M059J (cell line): ENCODE results near the gene LARP7. TPM values are rescaled to one million over a fixed set of nuclear protein-coding genes. Genes with fewer than 3 reads are reported as not detected.
A peak's percentile ranks its signal among the peaks of the same experiment; 100 is the strongest.
"Not testable (repeated sequence)": the region's sequence is repeated elsewhere in the genome, so short reads cannot be mapped to it uniquely, and the experiment has no call there.

ENCODE experiments used
- DNase-seq: peaks from one replicate; pipeline ENCODE4 v3.0.0-alpha.2; 2012; ENCODE audit warnings: low read depth
- total RNA-seq: library from RNA; depleted of rRNA; stranded (reverse); fragments of >200 nt; shearing (Covaris generic); gene quantifications from 2 replicates; pipeline ENCODE4 v1.2.3, GENCODE V29; 2014

LARP7 gene
- total RNA-seq, 1 experiment from 2014 or later, result 23.5 TPM

DNA sequence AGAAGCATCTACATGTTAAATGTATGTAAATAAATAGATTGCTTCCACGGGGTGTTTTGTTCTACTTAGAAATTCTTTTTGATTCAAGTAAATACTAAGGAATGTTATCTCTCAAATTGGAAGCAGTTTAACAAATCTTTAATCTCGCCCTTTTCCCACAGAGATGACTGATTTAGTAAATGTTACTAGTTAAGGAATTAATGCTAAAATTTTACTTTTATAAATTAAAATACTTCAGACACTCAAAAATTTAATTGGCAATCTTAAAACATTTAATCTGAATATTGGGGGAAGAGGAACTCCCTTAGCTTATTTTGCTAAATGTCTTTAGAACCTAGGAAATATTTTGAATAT is 12.1 kb downstream of the LARP7 start:
- no peak for DNase-seq

DNA sequence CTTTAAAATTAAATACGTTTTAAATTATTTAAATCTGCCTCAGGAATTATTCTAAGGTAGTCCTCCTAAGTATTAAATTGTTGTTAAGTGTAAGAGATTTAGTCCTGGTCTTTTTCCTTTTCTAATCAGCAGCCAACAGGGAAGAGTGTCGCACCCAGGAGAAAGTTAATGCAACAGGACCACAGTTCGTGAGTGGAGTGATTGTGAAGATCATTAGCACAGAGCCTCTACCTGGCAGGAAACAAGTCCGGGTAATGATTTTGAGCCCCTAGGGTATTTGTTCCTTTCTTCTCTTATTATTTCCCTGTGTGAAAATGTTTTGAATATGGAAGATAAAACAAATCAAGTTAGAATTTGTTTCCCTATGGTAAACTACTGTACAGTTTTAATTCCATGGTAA is 13.4 kb downstream of the LARP7 start:
- DNase-seq, result no peak

DNA sequence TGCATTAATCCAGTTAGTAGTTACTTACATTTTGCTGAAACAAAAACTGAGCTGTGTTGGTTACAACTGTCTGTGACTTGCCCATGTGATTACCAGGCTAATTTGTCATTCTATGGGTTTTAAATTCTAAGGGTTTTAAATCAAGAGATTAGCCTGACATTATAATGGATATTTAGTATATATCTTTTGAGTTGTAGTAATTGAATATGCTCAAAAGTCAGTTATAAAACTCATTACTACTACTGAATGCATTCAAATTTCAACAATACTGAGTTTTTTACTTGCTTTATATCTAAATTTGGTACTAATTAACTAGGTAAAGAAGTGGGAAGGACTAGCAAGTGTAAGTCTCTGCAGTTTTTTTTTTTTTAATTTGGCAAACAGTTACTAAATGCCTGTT is 14.7 kb downstream of the LARP7 start:
- DNase-seq, result no peak

DNA sequence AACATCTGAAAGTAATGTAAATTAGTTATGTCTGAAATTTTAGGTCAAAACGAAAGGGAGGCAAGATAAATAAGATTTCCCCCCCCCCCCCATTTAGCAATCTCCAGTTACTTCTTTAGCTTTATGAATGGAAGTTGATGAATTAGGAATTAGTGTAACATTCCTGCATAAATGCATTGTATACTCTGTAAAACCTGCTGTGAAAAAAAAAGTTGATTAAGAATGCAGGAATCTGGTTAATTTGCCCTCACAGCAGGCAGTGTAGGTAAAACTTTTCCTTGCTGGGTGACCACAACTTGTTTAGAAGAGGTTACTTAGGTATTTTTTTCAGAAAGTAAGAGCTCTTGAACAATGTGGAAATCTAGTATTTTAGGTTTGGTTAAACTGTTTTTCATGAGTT is 15.3 kb downstream of the LARP7 start:
- DNase-seq, result no peak

DNA sequence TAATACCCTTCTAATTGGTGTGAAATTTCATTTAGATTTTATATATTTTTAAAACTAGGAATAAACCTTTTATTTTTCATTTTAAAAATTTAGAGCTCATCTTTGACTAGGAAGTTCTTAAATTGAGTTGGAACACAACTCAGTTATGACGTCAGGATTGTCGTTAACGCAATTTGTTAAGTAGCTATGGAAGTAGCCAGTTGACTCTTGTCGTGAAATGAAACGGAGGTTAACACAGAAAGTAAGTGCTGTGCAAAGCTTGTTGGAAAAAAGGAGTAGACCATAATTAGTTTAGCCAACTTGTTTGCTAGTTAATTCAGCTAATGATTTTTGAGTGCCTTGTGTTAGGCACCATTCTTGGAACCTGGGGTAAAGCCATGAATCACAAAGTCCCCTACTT is 18.3 kb downstream of the LARP7 start:
- no peak for DNase-seq

DNA sequence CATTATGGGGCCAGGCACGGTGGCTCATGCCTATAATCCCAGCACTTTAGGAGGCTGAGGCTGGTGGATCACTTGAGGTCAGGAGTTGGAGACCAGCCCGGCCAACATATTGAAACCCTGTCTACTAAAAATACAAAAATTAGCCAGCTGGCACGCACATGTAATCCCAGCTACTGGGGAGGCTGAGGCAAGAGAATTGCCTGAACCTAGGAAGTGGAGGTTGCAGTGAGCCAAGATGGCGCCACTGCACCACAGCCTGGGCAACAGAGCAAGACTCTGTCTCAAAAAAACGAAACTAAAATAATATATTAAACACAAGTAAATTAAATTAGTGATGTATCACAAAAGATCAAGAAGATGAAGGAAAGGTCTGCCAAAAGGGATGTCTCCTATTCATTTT is 19.2 kb downstream of the LARP7 start:
- not testable (repeated sequence) for DNase-seq

DNA sequence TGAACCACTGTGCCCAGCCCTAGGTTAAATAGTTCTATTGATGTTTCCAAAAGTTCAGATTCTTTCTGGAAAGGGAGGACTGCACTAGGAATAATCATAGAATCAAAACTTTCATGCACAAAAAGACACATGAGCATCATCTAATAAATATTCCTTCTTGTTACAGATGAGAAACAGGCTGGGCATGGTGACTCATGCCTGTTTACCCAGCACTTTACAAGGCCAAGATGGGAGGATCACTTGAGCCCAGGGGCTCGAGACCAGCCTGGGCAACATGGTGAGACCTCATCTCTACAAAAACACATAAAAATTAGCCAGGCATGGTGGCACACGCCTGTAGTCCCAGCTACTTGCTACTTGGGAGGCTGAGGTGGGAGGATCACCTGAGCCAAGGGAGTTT is 27.7 kb downstream of the LARP7 start:
- peak; percentile 24 for DNase-seq

DNA sequence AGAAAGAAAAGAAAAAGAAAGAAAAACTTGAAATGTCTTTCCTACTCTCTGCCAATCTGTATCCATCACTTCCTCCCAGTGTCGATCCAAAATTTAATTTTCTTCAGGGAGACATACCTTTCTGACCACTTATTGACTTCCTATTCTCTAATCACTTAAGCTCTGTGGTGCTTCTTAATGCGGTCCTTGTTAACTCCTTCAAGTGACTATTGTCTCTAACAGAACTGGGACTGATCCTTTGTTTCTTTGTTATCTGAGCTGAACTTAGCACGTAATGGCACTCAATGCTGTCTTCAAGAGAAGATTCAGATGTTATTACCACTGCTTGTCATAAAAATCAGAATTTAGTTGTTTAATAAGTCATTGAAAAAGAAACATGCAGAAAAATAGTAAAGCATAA is 31.2 kb downstream of the LARP7 start:
- DNase-seq, result no peak

DNA sequence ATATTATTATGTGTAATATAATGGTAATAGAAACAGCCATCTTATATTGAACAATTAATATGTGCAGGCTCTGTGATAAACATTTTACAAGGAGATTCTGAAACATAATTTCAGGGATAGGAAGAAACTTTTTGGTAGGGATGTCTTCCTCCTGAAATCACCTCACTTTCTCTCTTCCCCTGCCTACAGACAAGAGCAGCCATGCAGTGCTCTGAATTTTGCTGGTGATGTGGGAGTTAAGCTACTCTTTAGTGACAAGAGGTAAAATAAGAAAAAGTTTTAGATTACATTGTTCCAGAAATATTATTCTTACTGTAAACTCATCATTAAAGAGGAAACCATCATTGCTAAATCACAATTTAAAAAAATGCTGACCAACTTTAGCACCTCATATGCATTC is 36.1 kb downstream of the LARP7 start:
- DNase-seq, result no peak

DNA sequence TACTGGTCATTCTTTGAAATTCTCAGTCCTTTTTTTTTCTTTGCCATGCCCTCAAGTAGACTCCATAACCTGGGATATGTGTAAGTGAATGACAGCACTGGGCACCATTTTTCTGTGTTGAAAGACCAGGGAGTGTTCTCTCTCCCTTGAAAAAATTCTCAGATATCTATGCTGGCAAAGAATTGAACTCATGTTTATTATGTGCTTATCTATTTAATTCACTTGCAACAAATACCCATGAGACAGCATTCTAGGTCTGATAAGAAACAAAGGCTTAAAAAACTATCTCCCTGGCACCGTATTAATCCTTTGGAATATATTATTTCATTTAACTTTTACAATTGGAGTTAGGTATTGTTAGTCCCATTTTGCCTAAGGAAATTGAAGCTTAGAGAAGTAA is 36.7 kb downstream of the LARP7 start:
- no peak for DNase-seq

DNA sequence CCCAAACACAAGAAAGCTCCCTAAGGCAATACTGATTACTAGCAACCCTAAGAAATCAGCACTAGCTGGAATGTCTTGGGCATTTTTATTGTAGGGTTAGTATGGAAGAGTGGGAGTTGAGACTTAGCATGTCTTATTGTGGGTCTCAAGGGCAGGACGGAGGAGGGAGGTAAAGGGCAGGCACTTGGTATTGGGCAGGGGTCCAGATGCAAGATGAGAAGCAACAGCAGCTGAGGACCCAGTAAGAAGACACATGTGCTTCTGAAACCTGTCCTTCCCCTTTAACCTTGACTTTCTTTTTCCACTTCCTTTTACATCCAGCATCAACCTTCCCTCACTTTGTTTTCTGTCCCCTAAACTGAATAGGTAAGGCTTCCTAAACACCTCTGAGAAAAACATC is 37.4 kb downstream of the LARP7 start:
- no peak for DNase-seq

DNA sequence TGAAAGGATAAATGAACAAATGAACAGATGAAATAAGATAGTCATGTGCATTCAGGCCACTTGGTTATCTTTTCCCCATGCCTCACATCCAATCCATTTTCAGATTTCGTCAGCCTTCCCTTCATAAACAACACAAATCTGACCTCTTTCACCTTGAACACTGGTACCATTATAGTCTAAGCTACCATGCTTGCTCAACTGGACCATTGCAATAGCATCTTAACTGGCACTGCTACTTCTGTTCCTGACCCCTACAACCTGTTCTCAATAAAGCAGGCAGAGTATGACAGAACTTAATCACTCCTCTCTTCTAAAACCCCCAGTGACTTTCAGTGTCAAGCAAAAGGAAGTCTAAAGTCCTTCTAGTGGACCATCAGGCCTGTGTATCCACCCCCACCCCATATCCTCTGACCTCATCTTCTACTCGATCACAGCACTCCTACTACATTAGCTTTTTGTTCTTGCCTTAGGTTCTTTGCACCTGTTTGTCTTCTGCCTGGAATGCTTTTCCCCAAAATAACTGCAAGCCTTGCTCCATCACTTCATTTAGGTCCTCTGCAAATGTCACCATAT is 40.7 kb downstream of the LARP7 start:
- no peak for DNase-seq

DNA sequence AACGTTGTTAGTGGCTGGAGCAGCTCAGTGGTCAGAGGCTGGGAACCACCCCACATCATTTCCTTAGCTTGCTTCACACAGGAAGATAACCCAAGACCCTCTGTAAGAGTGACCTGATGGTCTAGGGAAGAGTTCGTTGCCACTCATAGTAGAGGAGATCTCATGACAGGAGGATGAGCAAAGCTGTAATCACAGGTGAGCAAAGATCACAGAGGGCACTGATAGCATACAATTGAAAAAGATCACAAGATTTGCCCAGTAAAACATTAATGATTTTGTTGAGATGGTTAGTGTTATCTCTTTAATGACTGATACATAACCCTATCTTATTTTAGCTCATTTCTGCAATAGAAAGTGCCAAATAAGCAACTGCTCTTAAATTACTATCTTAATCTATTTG is 44.1 kb downstream of the LARP7 start:
- DNase-seq, result no peak

DNA sequence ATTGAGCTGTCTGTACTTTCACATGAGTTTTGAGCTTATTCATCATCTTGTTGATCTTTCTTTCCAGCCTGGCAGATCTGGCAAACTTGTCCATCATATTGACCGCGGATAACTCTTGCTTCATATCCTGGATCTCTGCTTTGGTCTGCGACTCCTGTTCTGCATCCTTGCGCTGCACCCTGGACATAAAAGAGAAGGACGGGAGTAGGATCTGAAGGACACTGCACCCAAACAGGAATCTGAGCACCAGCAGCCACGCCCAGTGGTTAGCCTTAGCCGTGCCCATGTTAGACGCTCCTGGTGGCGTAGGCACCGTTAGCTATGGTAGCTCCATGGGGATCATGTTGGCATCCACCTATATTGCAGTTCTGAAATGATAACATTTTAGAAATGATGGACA is 56.6 kb downstream of the LARP7 start:
- no peak for DNase-seq

DNA sequence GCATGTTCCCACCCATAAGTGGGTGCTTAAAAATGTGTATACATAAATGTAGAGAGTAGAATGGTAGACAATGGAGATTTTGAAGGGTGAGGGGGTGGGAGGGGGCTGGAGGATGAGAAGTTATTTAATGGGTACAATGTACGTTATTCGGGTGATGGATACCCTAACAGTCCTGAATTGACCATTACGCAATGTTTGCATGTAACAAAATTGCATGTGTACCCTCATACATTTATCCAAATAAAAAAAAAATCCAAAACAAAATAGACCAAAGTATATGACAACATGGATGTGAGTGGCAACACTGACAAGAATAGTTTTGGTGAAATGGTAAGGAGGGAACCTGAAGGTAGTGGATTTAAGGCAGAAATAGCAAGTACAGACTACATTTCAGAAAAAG is 63.7 kb downstream of the LARP7 start:
- no peak for DNase-seq

DNA sequence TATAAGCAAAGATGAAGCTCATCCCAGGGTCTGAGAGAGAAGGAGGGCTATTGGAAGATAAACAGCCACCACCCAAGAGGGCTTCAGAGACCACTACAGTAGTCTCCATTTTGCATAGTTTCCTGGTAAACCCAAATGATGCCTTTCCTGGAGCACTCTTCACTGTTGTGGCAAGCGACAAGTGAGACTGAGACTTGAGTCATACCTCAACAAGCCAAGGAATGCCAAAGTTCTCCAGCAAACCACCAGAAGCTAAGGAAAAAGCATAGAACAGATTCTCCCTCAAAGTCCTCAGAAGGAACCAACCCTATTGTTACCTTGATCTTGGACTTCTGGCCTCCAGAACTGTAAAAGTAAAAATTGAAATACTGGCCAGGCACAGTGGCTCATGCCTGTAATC is 65.9 kb downstream of the LARP7 start:
- DNase-seq, result peak; percentile 30

DNA sequence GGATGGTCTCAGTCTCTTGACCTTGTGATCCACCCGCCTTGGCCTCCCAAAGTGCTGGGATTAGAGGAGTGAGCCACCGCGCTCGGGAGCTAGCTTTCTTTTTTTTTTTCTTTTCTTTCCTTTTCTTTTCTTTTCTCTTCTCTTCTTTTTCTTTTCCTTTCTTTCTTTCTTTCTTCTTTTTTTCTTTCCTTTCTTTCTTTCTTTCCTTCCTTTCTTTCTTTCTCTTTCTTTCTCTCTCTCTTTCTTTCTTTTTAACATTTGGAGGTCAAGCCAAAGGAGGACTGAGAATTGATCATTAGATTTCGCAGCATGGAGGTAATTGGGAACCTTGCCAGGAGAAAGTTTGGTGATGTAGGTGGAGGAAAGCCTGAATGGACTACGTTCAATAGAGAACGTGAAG is 67.4 kb downstream of the LARP7 start:
- no peak for DNase-seq

DNA sequence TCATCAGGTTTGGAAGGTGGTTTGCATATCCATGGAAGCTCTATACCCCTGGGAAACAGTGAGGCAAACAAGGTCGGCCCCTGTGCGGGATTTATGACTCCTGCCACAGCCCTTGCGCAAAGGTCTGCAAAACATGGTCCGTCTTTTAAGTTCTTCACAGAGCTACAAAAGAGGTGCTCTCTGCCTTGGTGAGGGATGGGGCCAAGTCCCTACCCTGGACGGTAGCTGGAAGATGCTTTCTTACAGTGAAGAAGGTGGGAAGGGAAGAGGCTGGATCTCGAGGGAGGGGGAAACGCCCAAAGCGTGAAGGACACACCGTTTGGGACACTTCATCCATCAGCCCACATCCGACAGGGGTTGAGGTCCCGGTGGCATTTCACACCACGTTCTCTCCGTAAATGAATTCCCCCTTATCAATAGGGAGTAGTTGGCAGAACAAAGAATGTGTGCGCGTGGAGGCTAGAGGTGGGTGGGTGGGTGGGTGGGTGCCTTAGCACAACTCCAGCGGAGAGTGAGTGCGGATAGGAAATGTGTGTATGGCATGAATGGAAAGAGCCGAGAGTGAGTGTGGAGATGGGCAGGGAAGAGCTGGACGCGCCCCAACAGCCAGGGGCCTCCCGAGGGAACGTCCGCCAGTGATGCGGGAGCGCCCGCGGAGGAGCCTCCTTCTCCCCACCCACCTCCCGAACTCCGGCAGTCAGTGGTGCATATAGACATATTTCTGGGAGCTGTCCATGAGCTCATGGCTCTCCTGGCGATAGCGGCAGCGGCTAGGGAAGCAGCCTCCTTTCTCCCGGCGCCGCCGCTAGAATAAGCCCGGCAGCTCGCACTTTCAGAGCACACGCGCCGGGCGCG is 68.3 kb downstream of the LARP7 start:
- DNase-seq, result peak; percentile 62

DNA sequence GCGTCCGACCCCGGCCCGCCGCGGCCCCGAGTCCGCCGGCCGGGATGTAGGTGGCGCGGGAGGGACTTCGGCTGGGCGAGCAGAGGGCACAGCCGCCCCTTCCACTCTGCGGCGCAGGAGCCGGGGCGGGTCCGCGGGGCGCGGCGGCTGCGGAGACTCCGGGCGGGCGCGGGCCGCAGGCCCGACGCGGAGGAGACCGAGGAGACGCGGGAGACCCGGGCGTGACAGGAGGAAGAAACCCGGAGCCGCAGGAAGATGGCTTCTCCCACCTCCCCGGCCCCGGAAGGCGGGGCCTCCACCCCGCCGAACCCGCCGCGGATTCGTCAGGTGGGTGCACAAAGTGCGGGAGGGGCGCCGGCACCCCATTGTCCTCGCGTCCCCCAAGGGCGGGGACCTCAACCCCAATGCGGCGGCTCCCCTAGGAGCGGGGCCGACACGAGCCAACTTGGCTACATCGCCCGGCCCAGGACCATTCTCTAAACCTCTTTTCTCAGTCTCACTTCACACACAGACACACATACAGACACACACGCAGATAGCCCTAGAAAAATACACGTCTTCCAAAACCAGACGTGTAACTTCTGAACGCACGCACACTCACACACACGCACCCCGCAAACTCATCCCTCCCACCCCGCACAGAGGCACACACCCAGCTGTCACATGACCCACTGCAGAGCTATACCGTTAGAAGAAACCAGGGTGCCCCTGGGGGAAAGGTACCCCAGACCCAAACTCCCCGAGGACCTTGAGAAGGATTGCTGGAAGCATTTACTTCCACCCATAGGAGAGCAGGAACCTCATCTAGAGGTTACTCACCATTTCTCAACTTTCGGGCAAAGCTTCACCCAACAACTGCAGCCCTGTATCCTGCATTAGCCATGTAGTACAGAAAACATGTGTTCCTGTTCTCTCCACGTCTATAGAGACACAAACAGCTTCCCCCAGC is 69.2 kb downstream of the LARP7 start:
- not testable (repeated sequence) for DNase-seq

DNA sequence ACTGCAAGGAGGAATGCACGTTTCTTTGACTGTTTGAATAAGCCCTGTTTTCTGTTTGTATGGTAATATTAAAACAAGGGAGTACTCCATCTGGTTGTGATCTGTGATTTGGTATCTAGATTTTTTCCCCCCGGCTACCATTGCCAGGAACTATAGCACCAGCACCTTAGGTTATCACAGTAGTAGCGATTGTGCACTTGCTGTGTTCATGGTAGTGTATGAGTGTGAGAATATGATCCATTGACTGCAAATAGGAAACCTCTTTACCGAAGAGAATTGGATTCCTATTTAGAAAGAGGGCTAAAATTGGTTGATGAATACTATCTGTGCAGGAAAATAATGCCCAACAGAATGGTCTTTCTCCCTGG is 69.9 kb downstream of the LARP7 start:
- DNase-seq, result no peak
